Ramos (cell line): Measurements from ENCODE around the gene MCL1.
"Not testable (repeated sequence)": the region's sequence is repeated elsewhere in the genome, so short reads cannot be mapped to it uniquely, and the experiment has no call there.

Experiments used
- in situ Hi-C: fragments of 300-500 bp; cut with MboI; formaldehyde crosslinking; loops from one replicate; pipeline ENCODE4 v1.14.3; 2022; ENCODE audit warnings: low sequenced_read_pairs; ENCODE audit not compliant: unreplicated experiment

The MCL1 gene

GRCh38 chr1:150603711-150604110, 24.3 kb upstream of the MCL1 start:
- in situ Hi-C loops, result no loop called here

DNA sequence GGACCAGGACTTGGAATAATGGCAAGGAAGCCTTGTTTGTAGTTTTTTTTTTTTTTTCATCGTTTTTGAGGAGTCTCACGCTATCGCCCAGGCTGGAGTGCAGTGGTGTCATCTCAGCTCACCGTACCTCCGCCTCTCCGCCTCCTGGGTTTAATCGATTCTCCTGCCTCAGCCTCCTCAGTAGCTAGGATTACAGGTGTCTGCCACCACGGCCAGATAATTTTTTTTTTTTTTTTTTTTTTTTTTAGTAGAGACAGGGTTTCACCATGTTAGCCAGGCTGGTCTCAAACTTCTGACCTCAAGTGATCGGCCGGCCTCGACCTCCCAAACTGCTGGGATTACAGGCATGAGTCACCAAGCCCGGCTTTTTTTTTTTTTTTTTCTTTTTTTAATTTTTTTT, 23.0 kb upstream of the MCL1 start:
- in situ Hi-C loops, result not testable (repeated sequence)

DNA sequence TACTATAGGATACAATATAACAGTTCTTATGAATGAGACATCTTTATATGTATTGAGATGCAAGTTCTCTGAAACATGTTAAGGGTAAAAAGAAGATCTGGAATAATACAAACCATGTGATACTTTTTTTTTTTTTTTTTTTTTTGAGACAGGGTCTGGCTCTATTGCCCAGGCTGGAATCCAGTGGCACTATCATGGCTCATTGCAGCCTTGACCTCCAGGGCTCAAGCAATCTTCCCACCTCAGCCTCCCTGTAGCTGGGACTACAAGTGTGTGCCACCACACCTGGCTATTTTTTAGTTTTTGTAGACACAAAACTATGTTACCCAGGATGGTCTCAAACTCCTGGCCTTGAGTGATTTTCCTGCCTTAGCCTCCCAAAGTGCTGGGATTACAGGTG, 22.1 kb upstream of the MCL1 start:
- in situ Hi-C loops, result no loop called here

GRCh38 chr1:150598346-150598745, 18.9 kb upstream of the MCL1 start:
- in situ Hi-C loops, result not testable (repeated sequence)

- in situ Hi-C loops, result no loop called here
These were observed 17.6 kb upstream of the MCL1 start for GRCh38 chr1:150596976-150597375.

DNA sequence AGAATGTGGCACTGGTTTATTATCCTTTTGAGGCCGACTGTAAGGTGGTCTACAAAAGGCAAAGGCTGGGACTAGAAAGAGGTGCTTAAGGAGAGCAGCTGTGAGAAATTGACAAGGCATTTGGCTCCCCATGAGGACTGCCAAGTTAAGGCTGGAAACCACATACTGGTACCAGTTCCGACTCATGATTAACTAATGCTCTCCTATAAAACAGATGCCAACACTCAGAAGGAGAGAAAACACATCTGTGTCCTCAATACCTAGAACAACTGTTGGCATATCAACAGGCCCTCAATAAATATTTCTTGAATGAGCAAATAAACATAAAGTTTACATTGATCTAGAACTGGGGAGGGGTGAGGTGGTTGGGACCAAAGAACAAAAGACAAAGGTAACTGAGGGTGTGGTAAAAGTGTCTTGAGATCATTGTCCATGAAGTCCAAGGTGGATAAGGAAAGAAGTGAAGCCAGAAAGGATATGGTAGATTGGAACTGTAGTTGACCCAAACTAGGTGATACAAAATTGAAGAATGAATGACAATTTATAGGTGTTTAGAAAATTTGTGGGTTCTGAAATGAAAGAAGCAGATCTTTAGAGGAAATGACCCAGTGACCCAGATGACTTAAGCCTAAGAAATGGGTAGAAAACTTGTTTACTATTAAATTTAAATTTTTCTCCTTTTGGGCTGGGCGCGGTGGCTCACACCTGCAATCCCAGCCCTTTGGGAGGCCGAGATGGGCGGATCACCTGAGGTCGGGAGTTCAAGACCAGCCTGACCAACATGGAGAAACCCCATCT, 16.9 kb upstream of the MCL1 start:
- in situ Hi-C loops, result no loop called here

GRCh38 chr1:150582371-150582770, 3.0 kb upstream of the MCL1 start:
- in situ Hi-C loops, result no loop called here

DNA sequence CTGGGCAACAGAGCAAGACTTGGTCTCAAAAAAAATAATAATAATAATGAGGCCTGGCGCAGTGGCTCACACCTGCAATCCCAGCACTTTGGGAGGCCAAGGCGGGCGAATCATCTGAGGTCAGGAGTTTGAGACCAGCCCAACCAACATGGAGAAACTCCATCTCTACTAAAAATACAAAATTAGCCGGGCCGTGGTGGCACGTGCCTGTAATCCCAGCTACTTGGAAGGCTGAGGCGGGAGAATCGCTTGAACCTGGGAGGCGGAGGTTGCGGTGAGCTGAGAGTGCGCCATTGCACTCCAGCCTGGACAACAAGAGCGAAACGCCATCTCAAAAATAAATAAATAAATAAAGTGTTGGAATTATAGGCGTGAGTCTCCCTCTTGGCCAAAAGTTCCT, 2.6 kb upstream of the MCL1 start:
- in situ Hi-C loops, result not testable (repeated sequence)

DNA sequence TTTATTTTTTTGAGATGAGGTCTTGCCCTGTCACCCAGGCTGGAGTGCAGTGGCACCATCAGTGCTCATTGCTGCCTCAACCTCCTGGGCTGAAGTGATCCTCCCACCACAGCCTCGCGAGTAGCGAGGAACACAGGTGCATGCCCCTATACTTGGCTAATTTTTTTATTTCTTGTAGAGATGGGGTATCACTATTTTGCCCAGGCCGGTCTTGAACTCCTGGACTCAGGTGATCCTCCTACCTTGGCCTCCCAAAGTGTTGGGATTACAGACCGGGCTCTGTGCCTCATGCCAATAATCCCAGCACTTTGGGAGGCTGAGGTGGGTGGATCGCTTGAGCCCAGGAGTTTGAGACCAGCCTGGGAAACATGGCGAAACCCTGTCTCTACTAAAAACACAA, 2.0 kb upstream of the MCL1 start:
- in situ Hi-C loops, result not testable (repeated sequence)

DNA sequence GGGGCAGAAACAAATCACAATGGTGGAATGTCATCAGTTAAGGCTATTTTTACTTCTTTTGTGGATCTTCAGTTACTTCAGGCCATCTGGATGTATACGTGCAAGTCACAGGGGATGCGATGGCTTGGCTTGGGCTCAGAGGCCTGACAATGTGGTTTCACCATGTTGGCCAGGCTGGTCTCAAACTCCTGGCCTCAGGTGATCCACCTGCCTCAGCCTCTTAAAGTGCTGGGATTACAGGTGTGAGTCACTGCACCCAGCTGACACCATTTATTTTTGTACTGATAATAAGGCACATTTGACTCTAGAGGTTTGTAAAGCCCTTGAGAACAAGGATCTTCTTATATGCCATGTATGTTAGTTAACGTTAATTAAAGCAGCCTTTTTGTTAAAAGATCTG, 1.6 kb upstream of the MCL1 start:
- in situ Hi-C loops, result not testable (repeated sequence)

- in situ Hi-C loops, result no loop called here
These were observed 684 bp upstream of the MCL1 start for GRCh38 chr1:150579945-150580642.

DNA sequence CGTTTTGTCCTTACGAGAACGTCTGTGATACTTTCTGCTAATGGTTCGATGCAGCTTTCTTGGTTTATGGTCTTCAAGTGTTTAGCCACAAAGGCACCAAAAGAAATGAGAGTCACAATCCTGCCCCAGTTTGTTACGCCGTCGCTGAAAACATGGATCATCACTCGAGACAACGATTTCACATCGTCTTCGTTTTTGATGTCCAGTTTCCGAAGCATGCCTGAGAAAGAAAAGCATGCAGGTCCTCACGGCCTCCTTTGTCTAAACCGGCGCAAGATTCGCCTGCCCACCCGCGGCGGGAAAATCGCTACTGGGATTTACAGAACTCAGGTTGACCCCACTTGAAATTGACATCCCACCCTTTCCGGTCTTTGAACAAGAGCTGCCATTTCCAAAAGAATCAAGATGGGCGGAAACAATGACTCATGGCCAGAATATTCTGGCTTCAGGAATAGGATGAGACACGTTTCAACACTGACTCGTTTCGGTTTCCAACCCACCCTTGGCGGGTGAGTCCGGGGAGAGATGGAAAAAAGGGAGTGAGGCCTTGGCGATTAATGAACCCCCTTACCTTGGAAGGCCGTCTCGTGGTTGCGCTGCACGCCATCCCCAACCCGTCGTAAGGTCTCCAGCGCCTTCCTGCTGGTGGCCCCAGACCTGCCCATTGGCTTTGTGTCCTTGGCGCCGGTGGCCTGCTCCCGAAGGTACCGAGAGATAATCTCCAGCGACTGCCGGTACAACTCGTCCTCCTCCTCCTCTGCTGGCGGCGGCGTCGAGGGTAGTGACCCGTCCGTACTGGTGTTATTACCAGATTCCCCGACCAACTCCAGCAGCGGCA, 919 bp downstream of the MCL1 start:
- in situ Hi-C loops, result no loop called here

GRCh38 chr1:150577557-150578271, 1.7 kb downstream of the MCL1 start:
- in situ Hi-C loops, result no loop called here

DNA sequence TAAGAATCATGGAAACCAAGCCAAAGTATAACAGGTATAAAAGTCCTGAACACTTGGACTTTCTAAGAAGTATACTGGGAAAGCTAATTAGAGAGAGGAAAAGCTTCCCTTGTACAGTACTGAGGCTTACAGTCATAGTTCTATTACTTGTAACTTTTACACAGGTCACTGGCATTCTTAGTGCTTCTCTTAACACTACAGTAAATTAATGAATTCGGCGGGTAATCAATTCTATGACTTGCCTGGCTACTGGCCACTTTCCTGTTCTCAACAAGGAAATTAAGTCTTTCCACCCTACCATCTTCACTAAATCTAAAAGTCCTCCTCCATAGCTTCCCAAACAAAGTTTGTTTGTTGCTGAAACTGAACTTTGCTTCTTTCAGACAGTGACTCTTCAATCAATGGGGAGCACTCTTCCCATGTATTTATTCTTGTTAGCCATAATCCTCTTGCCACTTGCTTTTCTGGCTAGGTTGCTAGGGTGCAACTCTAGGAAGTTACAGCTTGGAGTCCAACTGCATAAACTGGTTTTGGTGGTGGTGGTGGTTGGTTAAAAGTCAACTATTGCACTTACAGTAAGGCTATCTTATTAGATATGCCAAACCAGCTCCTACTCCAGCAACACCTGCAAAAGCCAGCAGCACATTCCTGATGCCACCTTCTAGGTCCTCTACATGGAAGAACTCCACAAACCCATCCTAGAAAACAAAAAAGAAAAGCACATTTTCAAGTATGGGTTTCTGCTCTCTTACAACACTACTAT, 2.4 kb downstream of the MCL1 start:
- in situ Hi-C loops, result no loop called here

GRCh38 chr1:150576367-150576711, 3.1 kb downstream of the MCL1 start:
- in situ Hi-C loops, result no loop called here

GRCh38 chr1:150575518-150576366, 3.7 kb downstream of the MCL1 start:
- in situ Hi-C loops, result no loop called here

GRCh38 chr1:150575072-150575489, 4.3 kb downstream of the MCL1 start:
- in situ Hi-C loops, result no loop called here

DNA sequence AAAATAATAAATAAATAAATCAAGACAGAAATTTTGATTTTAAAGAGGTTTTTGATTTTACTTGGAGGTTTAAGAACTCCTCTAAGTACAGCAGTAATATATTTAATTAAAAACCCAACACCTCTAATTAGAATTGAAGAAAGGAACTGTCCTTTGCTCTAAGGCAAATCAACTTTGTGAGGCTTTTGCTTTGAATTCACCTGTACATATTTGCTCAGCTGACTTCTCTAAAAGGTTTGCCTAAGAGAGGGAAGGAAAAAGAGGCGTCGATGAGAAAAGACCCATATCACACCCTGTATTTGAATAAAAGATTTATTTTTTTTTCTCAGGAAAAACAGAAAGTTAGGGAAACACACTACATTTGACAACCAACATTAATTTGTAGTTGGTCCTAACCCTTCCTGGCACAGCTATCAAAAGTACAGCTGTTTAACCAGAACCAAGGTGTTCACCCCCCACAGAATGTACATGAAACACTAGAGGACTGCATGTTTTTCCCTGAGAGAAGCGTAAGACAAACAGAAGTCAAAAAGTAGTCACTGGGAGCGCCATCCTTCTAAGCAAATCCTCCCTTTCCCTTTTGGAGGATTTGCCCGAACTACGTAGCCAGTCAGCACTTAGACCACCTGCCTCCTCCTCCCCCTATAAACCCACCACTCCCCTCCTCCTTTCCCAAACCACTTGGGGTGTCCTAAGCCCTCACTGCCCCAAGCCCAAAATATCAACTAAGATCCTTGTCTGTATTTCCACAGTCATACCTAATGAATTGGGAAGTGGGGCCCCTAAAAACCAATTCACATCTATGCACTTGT, 4.9 kb downstream of the MCL1 start:
- in situ Hi-C loops, result no loop called here
